H1 (cell line): ENCODE data around the gene TM9SF3. TPM values are rescaled to one million over a fixed set of nuclear protein-coding genes. Genes with fewer than 3 reads are reported as not detected.

Experiments
- CTCF ChIA-PET: fragments of 300-600 bp; sonication (Branson Sonifier 250); formaldehyde crosslinking; loops from one replicate; lab custom pipeline; 2021; ENCODE audit not compliant: partially characterized antibody; lab: Charles Lee
- POLR2A ChIA-PET: fragments of 300-600 bp; sonication (Branson Sonifier 250); formaldehyde crosslinking; loops from one replicate; lab custom pipeline; 2021; ENCODE audit warnings: inconsistent platforms; ENCODE audit not compliant: partially characterized antibody; lab: Charles Lee
- DNase-seq, 2 experiments: peaks; one replicate each; pipeline versions ENCODE4 v3.0.0 to v3.0.0-alpha.2; 2010 to 2022; ENCODE audit warnings: low spot score in 2 of 2, low read depth in 1 of 2, mixed read lengths in 1 of 2
- FAIRE-seq: peaks from 2 replicates; lab custom pipeline; 2011; peaks lifted over from hg19 to GRCh38; lab: Jason Lieb, UNC
- H2AFZ ChIP-seq: 2 replicates; pipeline ENCODE4 v1.8.1; 2012; ENCODE audit warnings: low read length, inconsistent platforms
- H2AK5ac ChIP-seq: 2 replicates; pipeline ENCODE4 v1.6.1; 2013; ENCODE audit warnings: low read depth, low read length
- H2BK120ac ChIP-seq: replicated peaks from 2 replicates; pipeline ENCODE3; 2013; ENCODE audit warnings: low read depth, low read length, inconsistent platforms
- H2BK12ac ChIP-seq: 2 replicates; pipeline ENCODE4 v1.6.1; 2013; ENCODE audit warnings: low read depth, low read length
- H2BK15ac ChIP-seq: 2 replicates; pipeline ENCODE4 v1.6.1; 2013; ENCODE audit warnings: low read length
- H2BK20ac ChIP-seq: 2 replicates; pipeline ENCODE4 v1.6.1; 2013; ENCODE audit warnings: low read length
- H2BK5ac ChIP-seq: 2 replicates; pipeline ENCODE4 v1.6.1; 2013; ENCODE audit warnings: low read depth, low read length
- H3K14ac ChIP-seq: 2 replicates; pipeline ENCODE4 v1.6.1; 2013; ENCODE audit warnings: inconsistent platforms; ENCODE audit not compliant: insufficient read length
- H3K18ac ChIP-seq: 2 replicates; pipeline ENCODE4 v1.6.1; 2013; ENCODE audit warnings: low read length; ENCODE audit errors: extremely low read depth
- H3K23ac ChIP-seq: 2 replicates; pipeline ENCODE4 v1.6.1; 2013; ENCODE audit warnings: inconsistent platforms; ENCODE audit not compliant: insufficient read length
- H3K23me2 ChIP-seq: 2 replicates; pipeline ENCODE4 v1.6.1; 2013; ENCODE audit warnings: low read depth, low read length
- H3K27ac ChIP-seq: 2 replicates; pipeline ENCODE4 v1.6.1; 2011; ENCODE audit warnings: low read depth, low read length, inconsistent platforms
- H3K27me3 ChIP-seq, 4 experiments: replicated peaks in 1 of 4; 1 replicate in 1 of 4; 2 replicates in 3 of 4; pipeline versions ENCODE4 v1.6.1 to v1.8.1; 2011 to 2013; ENCODE audit warnings: low read length in 3 of 4, mild to moderate bottlenecking in 3 of 4, inconsistent platforms in 2 of 4, mixed read lengths in 2 of 4, moderate library complexity in 1 of 4; ENCODE audit not compliant: control insufficient read depth in 3 of 4, insufficient read depth in 3 of 4; ENCODE audit errors: extremely low read depth in 1 of 4
- H3K36me3 ChIP-seq, 4 experiments: 2 replicates each; pipeline versions ENCODE4 v1.6.1 to v1.8.1; 2011 to 2013; ENCODE audit warnings: mild to moderate bottlenecking in 4 of 4, low read length in 3 of 4, moderate library complexity in 2 of 4, control low read depth in 1 of 4, inconsistent platforms in 1 of 4; ENCODE audit not compliant: insufficient read depth in 4 of 4, control insufficient read depth in 2 of 4
- H3K4ac ChIP-seq: replicated peaks from 2 replicates; pipeline ENCODE3; 2013; ENCODE audit warnings: low read length, low read depth, mixed read lengths, inconsistent platforms; ENCODE audit not compliant: insufficient read length
- H3K4me1 ChIP-seq, 4 experiments: replicated peaks in 1 of 4; 1 replicate in 1 of 4; 2 replicates in 3 of 4; pipeline versions ENCODE4 v1.6.1 to v1.8.1; 2011 to 2013; ENCODE audit warnings: low read length in 3 of 4, inconsistent platforms in 2 of 4, mixed read lengths in 1 of 4; ENCODE audit not compliant: insufficient read depth in 4 of 4, control insufficient read depth in 3 of 4
- H3K4me2 ChIP-seq, 2 experiments: 2 replicates each; pipeline versions ENCODE4 v1.6.1 to v1.8.1; 2011 to 2013; ENCODE audit warnings: low read depth in 2 of 2, low read length in 2 of 2, control low read depth in 1 of 2, inconsistent platforms in 1 of 2, mild to moderate bottlenecking in 1 of 2; ENCODE audit not compliant: insufficient read depth in 1 of 2
- H3K4me3 ChIP-seq, 4 experiments: fragments of 200-600, 300-600 bp in 1 of 4; sonication (generic), shearing (Covaris generic), sonication (Bioruptor Twin) in 1 of 4; 2 replicates each; pipeline versions ENCODE4 v1.5.1 to v1.8.1; 2011 to 2016; ENCODE audit warnings: low read length in 4 of 4, low read depth in 3 of 4, control low read depth in 2 of 4, inconsistent platforms in 2 of 4, mild to moderate bottlenecking in 2 of 4, mixed read lengths in 1 of 4, moderate library complexity in 1 of 4; ENCODE audit not compliant: insufficient read depth in 2 of 4; ENCODE audit errors: extremely low read depth in 1 of 4
- H3K56ac ChIP-seq: replicated peaks from 2 replicates; pipeline ENCODE3; 2013; ENCODE audit warnings: low read depth, mild to moderate bottlenecking, mixed read lengths, low read length, inconsistent platforms; ENCODE audit not compliant: insufficient read length
- H3K79me1 ChIP-seq: 2 replicates; pipeline ENCODE4 v1.6.1; 2013; ENCODE audit warnings: low read depth, low read length, control low read depth
- H3K79me2 ChIP-seq, 2 experiments: 2 replicates each; pipeline versions ENCODE4 v1.6.1 to v1.8.1; 2012 to 2013; ENCODE audit warnings: low read length in 2 of 2, mild to moderate bottlenecking in 2 of 2, inconsistent platforms in 1 of 2; ENCODE audit not compliant: insufficient read depth in 2 of 2, control insufficient read depth in 1 of 2
- H3K9ac ChIP-seq, 4 experiments: replicated peaks in 1 of 4; 1 replicate in 1 of 4; 2 replicates in 3 of 4; pipeline versions ENCODE4 v1.6.1 to v1.8.1; 2011 to 2013; ENCODE audit warnings: low read depth in 3 of 4, low read length in 3 of 4, control low read depth in 2 of 4, mild to moderate bottlenecking in 2 of 4, moderate library complexity in 2 of 4, inconsistent platforms in 1 of 4; ENCODE audit errors: extremely low read depth in 1 of 4
- H3K9me3 ChIP-seq, 2 experiments: 2 replicates each; pipeline versions ENCODE4 v1.6.1 to v1.8.1; 2012 to 2013; ENCODE audit warnings: mild to moderate bottlenecking in 2 of 2, moderate library complexity in 2 of 2, control low read depth in 1 of 2, inconsistent platforms in 1 of 2, low read depth in 1 of 2, low read length in 1 of 2, mixed read lengths in 1 of 2; ENCODE audit not compliant: insufficient read depth in 2 of 2
- H4K20me1 ChIP-seq, 2 experiments: replicated peaks in 1 of 2; 2 replicates each; pipeline versions ENCODE3 to v1.8.1; 2011 to 2013; ENCODE audit warnings: inconsistent platforms in 2 of 2, low read length in 2 of 2, mild to moderate bottlenecking in 1 of 2; ENCODE audit not compliant: insufficient read depth in 2 of 2, control insufficient read depth in 1 of 2
- H4K5ac ChIP-seq: 2 replicates; pipeline ENCODE4 v1.6.1; 2013; ENCODE audit warnings: low read length, low read depth, mixed read lengths, inconsistent platforms; ENCODE audit not compliant: insufficient read length
- H4K8ac ChIP-seq: 2 replicates; pipeline ENCODE4 v1.8.0; 2013; ENCODE audit warnings: mild to moderate bottlenecking, moderate library complexity, low read length, inconsistent platforms; ENCODE audit not compliant: insufficient read depth; ENCODE audit errors: extremely low read depth
- H4K91ac ChIP-seq: replicated peaks from 2 replicates; pipeline ENCODE3; 2013; ENCODE audit warnings: low read length, mixed read lengths, inconsistent platforms; ENCODE audit not compliant: insufficient read length
- BACH1 ChIP-seq: IDR thresholded peaks from 2 replicates; pipeline ENCODE4 v1.6.1; 2012; ENCODE audit warnings: low read length, improper control_type of control experiment
- BCL11A ChIP-seq, 2 experiments: IDR thresholded peaks; one replicate each; pipeline ENCODE4 v1.6.1; 2011; ENCODE audit warnings: low read depth in 2 of 2, low read length in 2 of 2, mild to moderate bottlenecking in 2 of 2
- CHD1 ChIP-seq: IDR thresholded peaks from 2 replicates; pipeline ENCODE4 v1.6.1; 2012; ENCODE audit warnings: low read depth, low read length, improper control_type of control experiment
- NRF1 ChIP-seq: IDR thresholded peaks from 2 replicates; pipeline ENCODE4 v1.6.1; 2011; ENCODE audit warnings: mild to moderate bottlenecking, low read depth, low read length, improper control_type of control experiment
- RBBP5 ChIP-seq: IDR thresholded peaks from 2 replicates; pipeline ENCODE4 v1.7.1; 2012; ENCODE audit warnings: low read depth, mild to moderate bottlenecking, inconsistent platforms, low read length, moderate library complexity, borderline replicate concordance
- RNF2 ChIP-seq: fragments of 200-900, 300-1000 bp; sonication (generic); IDR thresholded peaks from 2 replicates; pipeline ENCODE4 v1.7.1; 2016; ENCODE audit warnings: borderline replicate concordance, low read depth, mild to moderate bottlenecking, antibody characterized with exemption, low read length; ENCODE audit not compliant: poor library complexity, severe bottlenecking; ENCODE audit errors: missing control alignments
- SIRT6 ChIP-seq: IDR thresholded peaks from one replicate; pipeline ENCODE4 v1.7.1; 2012; ENCODE audit warnings: low read length, inconsistent platforms
- TAF1 ChIP-seq: IDR thresholded peaks from 2 replicates; pipeline ENCODE4 v1.6.1; 2011; ENCODE audit warnings: mild to moderate bottlenecking, low read depth, low read length
- TAF7 ChIP-seq: optimal IDR thresholded peaks from 2 replicates; pipeline ENCODE3; 2011; ENCODE audit warnings: low read depth, mild to moderate bottlenecking, inconsistent platforms, low read length, moderate library complexity, borderline replicate concordance
- TCF12 ChIP-seq: IDR thresholded peaks from 2 replicates; pipeline ENCODE4 v1.6.1; 2011; ENCODE audit warnings: low read depth, mild to moderate bottlenecking, low read length
- YY1 ChIP-seq: IDR thresholded peaks from 2 replicates; pipeline ENCODE4 v1.6.1; 2011; ENCODE audit warnings: low read depth, mild to moderate bottlenecking, low read length
- ZNF274 ChIP-seq: IDR thresholded peaks from 2 replicates; pipeline ENCODE4 v1.7.0; 2012; ENCODE audit warnings: low read length, borderline replicate concordance; ENCODE audit errors: extremely low read depth
- WGBS, 2 experiments: shearing (Covaris generic) in 1 of 2; methylation state at CpG; one replicate each; pipeline versions ENCODE4 v1.1.6 to v1.1.7; 2013 to 2015; ENCODE audit warnings: low lambda C conversion rate in 2 of 2, mixed read lengths in 2 of 2, inconsistent platforms in 1 of 2, low coverage in 1 of 2, missing lambda C conversion rate in 1 of 2; ENCODE audit not compliant: insufficient replicate concordance in 2 of 2, insufficient coverage in 1 of 2, insufficient read length in 1 of 2; ENCODE audit errors: extremely low coverage in 1 of 2, missing lambda C conversion rate in 1 of 2; 5-methylcytosine and 5-hydroxymethylcytosine counted together
- polyA plus RNA-seq, 7 experiments: library from polyadenylated mRNA; depleted of rRNA in 3 of 7; stranded (reverse) in 5 of 7; unstranded in 2 of 7; fragments of >200 nt in 5 of 7; fragments of 200-250 nt in 2 of 7; gene quantifications; 1 replicate in 5 of 7; 2 replicates in 1 of 7; 4 replicates in 1 of 7; pipeline versions ENCODE4 v1.2.1 to v1.2.3, GENCODE V29; 2011 to 2013; ENCODE audit warnings: missing spikeins in 2 of 7, mixed read lengths in 2 of 7
- total RNA-seq: library from RNA; stranded (reverse); fragmentation: NEBNext Ultra II Directional; extraction: Animal tissue kit (Norgen Biotek cat#: 25700); gene quantifications from 2 replicates; pipeline ENCODE4 v1.2.1, GENCODE V29; 2021

Gene TM9SF3
- total and polyA plus RNA-seq, 2 of the 8 experiments (the other 6 are each of a cell fraction or from before 2014, with no cell fraction given) = 123 to 127 TPM

GRCh38 chr10:96541921-96542320, 44.9 kb downstream of the TM9SF3 start:
- 90% methylated on average over 2 of the region's 2 CpGs; no CpG with 5 or more reads in 1 of the 2 experiments for WGBS, 2 experiments
- H3K4ac ChIP-seq = no peak overlapping the region
- H3K79me1 ChIP-seq = no peaks in the 10 kb centered on the region
- CTCF ChIA-PET = interaction anchor here (1.5 kb wide), 1 partner anchor 28 kb away, joined by 3 read pairs; the partner anchor contains the start of gene TLL2
- H3K4me1 ChIP-seq = no peaks in the 10 kb centered on the region
- no peak overlapping the region for H2AK5ac ChIP-seq
- H4K5ac ChIP-seq = no peak overlapping the region
- no peak overlapping the region for H3K56ac ChIP-seq
- no peak overlapping the region for H4K8ac ChIP-seq
- no peak overlapping the region for H2BK20ac ChIP-seq
- peaks cover 0 to 4% of the 10 kb centered on the region in 2 experiments; a peak in 1 of 4 replicates for H3K79me2 ChIP-seq
- no peak overlapping the region for H2BK5ac ChIP-seq
- no peak overlapping the region for H3K23ac ChIP-seq
- no peak for DNase-seq
- no peak for FAIRE-seq
- H3K9me3 ChIP-seq = no peaks in the 10 kb centered on the region
- H4K20me1 ChIP-seq = no peaks in the 10 kb centered on the region
- H3K23me2 ChIP-seq = no peaks in the 10 kb centered on the region
- no peak overlapping the region for H3K27ac ChIP-seq
- H3K27me3 ChIP-seq = no peaks in the 10 kb centered on the region
- H3K4me3 ChIP-seq = no peak overlapping the region
- peaks cover 2 to 27% (median 9%) of the 10 kb centered on the region in 4 experiments; a peak in 4 of 8 replicates for H3K36me3 ChIP-seq
- POLR2A ChIA-PET = no interaction called here
- TF ChIP-seq SIRT6 (no peak), ZNF274 (no peak), BCL11A (IDR thresholded peaks at IDR 0.05; ENCODE audit: low read depth in 2 of 2, low read length in 2 of 2) (no peak), TCF12 (no peak), TAF1 (no peak), BACH1 (no peak), RBBP5 (no peak), YY1 (no peak), RNF2 (no peak), CHD1 (no peak), TAF7 (no peak), NRF1 (no peak)
- H3K9ac ChIP-seq = no peak overlapping the region
- no peak overlapping the region for H3K14ac ChIP-seq
- H2BK15ac ChIP-seq = no peak overlapping the region
- H3K4me2 ChIP-seq = no peak overlapping the region
- no peak overlapping the region for H4K91ac ChIP-seq
- no peak overlapping the region for H2BK120ac ChIP-seq
- H3K18ac ChIP-seq = no peak overlapping the region
- no peak overlapping the region for H2AFZ ChIP-seq
- H2BK12ac ChIP-seq = no peak overlapping the region
